Measurements from ENCODE around the gene CACNA1D.
"Not testable (repeated sequence)": the region's sequence is repeated elsewhere in the genome, so short reads cannot be mapped to it uniquely, and the experiment has no call there.

Gene CACNA1D

DNA sequence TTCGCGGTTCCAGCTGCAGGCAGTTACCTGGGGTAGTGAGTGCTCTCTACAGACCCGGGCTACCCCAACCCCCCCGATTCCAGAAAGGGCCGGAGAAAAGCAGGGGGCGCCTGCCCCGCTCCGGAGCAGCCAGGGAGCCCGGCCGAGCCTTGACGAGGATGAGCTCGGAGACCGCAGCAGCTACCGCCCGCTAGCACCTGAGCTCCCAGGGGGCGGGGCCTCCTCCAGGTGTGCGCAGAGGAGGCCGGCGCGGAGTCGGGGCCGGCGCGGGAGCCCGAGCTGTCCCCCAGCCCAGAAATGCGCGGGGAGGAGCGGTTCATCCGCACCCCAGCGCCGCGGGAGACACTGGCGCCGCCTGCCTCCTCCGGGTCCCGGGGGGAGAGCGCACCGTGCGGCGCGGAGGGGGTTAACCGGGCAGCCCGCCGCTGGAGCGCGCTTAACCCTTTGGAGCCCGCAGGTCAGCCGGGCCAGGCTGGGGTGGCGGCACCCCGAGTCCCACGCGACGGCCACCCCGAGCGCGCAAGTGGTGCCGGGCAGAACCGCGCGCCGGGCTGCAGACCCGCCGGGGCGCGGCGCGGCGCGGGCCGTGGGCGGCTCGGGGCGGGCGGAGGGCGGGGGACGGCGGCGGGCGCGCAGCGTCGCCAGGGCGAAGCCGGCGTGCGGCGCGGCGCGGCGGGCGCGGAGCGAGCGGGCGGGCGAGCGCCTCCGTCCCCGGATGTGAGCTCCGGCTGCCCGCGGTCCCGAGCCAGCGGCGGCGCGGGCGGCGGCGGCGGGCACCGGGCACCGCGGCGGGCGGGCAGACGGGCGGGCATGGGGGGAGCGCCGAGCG is at the start of gene CACNA1D:
Gene CACNA1D (plus strand): TSS at position 649 of the 829 bp plus-strand sequence. CDS start 556 bp downstream, outside the sequence.
- H3K27ac ChIP-seq, result peak within 1 kb of the TSS; percentile 44; the same call in 1 of the 2 replicates
- TF ChIP-seq, protein P1, sequence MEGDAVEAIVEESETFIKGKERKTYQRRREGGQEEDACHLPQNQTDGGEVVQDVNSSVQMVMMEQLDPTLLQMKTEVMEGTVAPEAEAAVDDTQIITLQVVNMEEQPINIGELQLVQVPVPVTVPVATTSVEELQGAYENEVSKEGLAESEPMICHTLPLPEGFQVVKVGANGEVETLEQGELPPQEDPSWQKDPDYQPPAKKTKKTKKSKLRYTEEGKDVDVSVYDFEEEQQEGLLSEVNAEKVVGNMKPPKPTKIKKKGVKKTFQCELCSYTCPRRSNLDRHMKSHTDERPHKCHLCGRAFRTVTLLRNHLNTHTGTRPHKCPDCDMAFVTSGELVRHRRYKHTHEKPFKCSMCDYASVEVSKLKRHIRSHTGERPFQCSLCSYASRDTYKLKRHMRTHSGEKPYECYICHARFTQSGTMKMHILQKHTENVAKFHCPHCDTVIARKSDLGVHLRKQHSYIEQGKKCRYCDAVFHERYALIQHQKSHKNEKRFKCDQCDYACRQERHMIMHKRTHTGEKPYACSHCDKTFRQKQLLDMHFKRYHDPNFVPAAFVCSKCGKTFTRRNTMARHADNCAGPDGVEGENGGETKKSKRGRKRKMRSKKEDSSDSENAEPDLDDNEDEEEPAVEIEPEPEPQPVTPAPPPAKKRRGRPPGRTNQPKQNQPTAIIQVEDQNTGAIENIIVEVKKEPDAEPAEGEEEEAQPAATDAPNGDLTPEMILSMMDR (IDR thresholded peaks at IDR 0.05), result no peak; the same call in 1 of the 2 replicates
- TF ChIP-seq ZFX (IDR thresholded peaks at IDR 0.05; ENCODE audit: borderline replicate concordance), result no peak

DNA sequence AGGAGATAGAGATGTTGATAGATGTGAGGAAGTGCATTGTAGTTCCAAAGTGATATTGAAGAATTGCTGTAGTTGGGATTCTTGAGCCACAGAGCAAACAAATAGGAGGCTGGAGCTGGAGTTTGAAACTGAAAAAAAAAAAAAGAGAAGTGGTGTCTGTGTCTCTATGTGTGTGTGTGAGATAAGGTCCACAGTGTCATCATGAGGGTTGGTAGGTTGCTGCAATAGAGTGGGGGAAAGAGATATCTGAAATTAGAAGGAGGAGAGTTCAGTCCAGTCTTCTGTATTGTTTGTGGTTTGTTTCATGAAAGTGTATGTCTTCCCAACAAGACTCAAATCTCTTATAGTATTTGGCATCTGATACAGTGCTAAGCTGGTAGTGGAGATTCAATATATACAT is 37.3 kb upstream of the CACNA1D start:
- TF ChIP-seq, protein P1 (IDR thresholded peaks at IDR 0.05), result no peak
- TF ChIP-seq ZFX (IDR thresholded peaks at IDR 0.05; ENCODE audit: borderline replicate concordance), result no peak
- no peak overlapping the region for H3K27ac ChIP-seq

- TF ChIP-seq, protein P1 (IDR thresholded peaks at IDR 0.05), result no peak
- TF ChIP-seq ZFX (IDR thresholded peaks at IDR 0.05; ENCODE audit: borderline replicate concordance), result no peak
- H3K27ac ChIP-seq, result no peak overlapping the region
These were observed 34.1 kb upstream of the CACNA1D start for GRCh38 chr3:53460326-53460725.

DNA sequence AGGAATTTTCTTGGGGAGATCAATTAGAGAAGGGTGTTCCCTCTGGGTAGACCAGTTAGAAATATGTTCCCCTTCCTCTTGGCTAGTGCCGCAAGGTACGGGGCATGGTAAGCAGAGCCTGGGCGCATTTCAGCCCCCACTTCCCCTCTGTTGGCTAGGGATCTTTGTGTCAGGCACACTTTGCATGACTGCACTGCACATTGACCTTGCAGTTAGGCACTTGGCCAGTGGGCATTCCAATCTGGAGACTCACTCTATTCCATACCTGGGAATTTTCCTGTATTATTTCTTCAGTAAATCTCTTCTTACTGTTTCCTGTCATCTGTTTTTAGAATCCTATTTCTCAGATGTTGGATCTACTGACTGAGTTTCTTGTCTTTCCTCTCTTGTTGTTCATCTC is 30.0 kb upstream of the CACNA1D start:
- no peak for TF ChIP-seq ZFX (IDR thresholded peaks at IDR 0.05; ENCODE audit: borderline replicate concordance)
- TF ChIP-seq, protein P1 (IDR thresholded peaks at IDR 0.05), result no peak
- no peak overlapping the region for H3K27ac ChIP-seq

- not testable (repeated sequence) for H3K27ac ChIP-seq
These were observed 24.7 kb upstream of the CACNA1D start for GRCh38 chr3:53469758-53470157.

DNA sequence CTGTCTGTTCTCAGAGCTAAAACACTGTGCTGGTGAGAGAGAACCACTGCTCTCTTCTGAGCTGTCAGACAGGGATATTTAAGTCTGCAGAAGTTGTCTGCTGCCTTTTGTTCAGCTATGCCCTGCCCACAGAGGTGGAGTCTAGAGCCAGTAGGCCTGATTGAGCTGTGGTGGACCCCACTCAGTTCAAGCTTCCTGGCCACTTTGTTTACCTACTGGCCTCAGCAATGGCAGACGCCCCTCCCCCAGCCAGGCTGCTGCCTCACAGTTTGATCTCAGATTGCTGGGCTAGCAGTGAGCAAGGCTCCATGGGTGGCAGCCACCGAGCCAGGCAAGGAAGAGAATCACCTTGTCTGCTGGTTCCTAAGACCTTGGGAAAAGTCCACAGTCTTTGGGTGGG is 21.0 kb upstream of the CACNA1D start:
- H3K27ac ChIP-seq, result no peak overlapping the region

GRCh38 chr3:53476372-53476771 is 18.0 kb upstream of the CACNA1D start:
- not testable (repeated sequence) for H3K27ac ChIP-seq

More for the DNA sequence above, 21.0 kb upstream of the CACNA1D start:
- no peak for TF ChIP-seq ZFX (IDR thresholded peaks at IDR 0.05; ENCODE audit: borderline replicate concordance)
- TF ChIP-seq, protein P1 (IDR thresholded peaks at IDR 0.05), result no peak

DNA sequence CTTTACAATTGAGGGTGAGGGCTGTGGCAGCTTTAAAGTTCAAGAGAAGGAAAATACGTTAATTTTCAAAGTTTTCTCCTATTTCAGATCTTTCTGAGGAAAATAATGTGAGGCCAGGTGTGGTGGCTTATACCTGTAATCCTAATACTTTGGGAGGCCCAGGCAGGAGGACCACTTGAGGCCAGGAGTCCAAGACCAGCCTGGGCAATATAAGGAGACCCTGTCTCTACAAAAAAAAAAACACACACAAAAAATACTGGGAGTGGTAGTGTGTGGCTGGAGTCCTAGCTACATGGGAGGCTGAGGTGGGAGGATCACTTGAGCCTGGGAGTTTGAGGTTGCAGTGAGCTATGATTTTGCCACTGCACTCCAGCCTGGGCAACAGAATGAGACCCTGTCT is 16.7 kb upstream of the CACNA1D start:
- not testable (repeated sequence) for H3K27ac ChIP-seq
